KBM-7 (cell line): Measurements from ENCODE around the gene ACADSB.

Experiments
- DNase-seq: peaks from one replicate; pipeline ENCODE4 v3.0.0-alpha.2; 2015
- in situ Hi-C: fragments of 300-500 bp; cut with MboI; formaldehyde crosslinking; loops from 2 replicates; pipeline ENCODE4 v1.14.3; 2020; ENCODE audit warnings: low sequenced_read_pairs, low pct_unique_long_range_greater_than_20kb, mixed read lengths

Gene ACADSB

DNA sequence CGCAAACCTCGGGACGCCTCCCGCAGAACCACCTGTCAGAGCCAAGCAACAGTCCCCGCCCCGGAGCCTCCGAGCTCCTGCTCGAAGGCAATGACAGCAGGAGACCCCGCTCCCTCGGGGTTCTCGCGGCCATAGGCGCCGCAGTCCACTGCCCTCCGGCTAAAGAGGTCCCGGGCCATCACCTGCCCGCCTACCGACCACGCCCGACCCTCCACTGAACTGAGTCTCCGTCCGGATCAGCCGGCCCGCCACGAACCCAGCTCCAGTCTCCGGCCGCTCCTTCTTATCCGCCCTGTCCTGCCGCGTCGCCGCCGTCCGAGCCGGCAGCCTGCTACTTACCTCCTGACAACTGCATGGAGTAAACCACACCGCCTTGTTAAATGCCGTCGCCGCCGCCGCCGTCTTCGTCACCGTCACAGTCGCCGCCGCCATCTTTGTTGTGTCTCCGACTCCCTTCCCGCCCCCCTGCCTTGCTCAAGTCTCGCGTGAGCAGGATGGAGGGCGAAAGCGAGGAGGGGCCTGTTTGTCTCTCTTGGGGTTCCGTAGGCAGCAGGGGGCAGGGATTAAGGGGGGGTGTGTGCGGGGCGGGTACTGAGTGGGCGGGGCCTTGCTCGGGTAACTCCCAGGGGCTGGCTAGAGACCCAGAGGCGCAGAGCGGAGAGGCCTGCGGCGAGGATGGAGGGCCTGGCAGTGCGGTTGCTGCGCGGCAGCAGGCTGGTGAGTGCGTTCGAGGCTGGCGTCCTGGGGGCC, at the start of gene ACADSB, which contains the start of gene IKZF5:
ACADSB (plus strand) TSS at position 652 of the 750 bp plus-strand sequence; CDS start at position 676, 24 bp downstream.
IKZF5 (minus strand) TSS at position 441 of the 750 bp plus-strand sequence. CDS start 10,170 bp downstream, outside the sequence.
- in situ Hi-C loops, result no loop called here
- peak; percentile 95 for DNase-seq

- no peak for DNase-seq
- in situ Hi-C loops, result no loop called here
Observed at GRCh38 chr10:122962405-122962804, 46.4 kb upstream of the ACADSB start.

GRCh38 chr10:122966879-122967278, 41.9 kb upstream of the ACADSB start:
- in situ Hi-C loops, result no loop called here
- DNase-seq, result no peak

- peak; percentile 38 for DNase-seq
- in situ Hi-C loops, result no loop called here
Observed at GRCh38 chr10:122968698-122969097, 40.1 kb upstream of the ACADSB start.

DNA sequence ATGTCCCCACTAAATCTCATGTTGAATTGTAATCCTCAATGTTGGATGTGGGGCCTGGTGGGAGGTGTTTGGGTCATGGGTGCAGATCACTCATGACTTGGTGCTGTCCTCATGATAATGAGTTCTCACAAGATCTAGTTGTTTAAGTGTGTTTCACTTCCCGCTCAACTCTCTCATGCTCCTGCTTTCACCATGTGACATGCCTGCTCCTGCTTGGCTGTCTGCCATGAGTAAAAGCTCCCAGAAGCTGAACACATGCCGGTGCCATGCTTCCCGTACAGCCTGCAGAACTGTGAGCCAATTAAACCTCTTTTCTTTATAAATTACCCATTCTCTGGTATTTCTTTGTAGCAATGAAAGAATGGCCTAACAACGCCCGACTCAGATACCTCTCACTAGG, 34.8 kb upstream of the ACADSB start:
- in situ Hi-C loops, result no loop called here

GRCh38 chr10:122974543-122975064, 34.2 kb upstream of the ACADSB start:
- in situ Hi-C loops, result no loop called here
- no peak for DNase-seq

More for the DNA sequence above, 34.8 kb upstream of the ACADSB start:
- DNase-seq, result no peak

- peak; percentile 92 for DNase-seq
- in situ Hi-C loops, result no loop called here
Observed at GRCh38 chr10:122980209-122981065, 28.4 kb upstream of the ACADSB start, which contains the start of gene PSTK. Gene PSTK, plus strand, starts transcription at chr10:122980401. Its CDS starts 79 bp downstream, at chr10:122980480.

GRCh38 chr10:122981066-122981464, 27.7 kb upstream of the ACADSB start:
- in situ Hi-C loops, result no loop called here
- peak; percentile 60 for DNase-seq

DNA sequence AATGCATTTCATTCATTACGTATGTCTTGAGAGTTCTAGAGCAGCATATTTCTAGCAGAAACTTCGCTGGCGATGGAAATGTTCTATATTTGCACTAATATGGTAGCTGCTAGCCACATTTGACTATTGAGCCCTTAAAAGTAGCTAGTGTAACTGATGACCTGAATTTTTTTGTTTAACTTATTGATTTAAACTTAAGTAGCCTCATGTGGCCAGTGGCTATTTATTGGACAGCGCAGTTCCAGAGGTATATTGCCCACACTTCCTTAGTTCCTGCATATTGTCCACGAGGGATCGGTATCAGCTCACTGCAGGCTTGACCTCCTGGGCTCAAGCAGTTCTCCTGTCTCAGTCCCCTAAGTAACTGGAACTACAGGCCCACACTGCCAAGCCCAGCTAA, 24.9 kb upstream of the ACADSB start:
- DNase-seq, result no peak
- in situ Hi-C loops, result no loop called here

GRCh38 chr10:122984708-122985107, 24.1 kb upstream of the ACADSB start:
- in situ Hi-C loops, result no loop called here
- DNase-seq, result no peak

DNA sequence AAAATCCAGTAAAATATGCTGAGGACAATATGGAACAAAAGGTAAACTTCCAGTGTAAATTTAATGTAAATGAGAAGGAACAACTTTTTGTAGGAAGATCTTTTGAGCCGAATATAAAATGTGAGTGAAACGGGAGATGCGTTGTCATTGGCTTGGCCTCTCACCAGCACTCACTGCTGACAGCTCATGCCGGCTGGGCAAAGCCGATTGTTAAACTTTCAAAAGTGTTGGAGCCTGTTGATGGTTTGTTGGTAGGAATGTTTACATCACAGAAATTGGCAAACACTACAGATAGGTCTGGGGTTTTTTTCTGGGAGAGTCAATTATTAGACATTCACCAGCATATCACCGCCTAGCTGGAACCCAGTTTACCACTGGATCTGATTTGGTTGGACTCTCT, 22.5 kb upstream of the ACADSB start:
- in situ Hi-C loops, result no loop called here
- no peak for DNase-seq

GRCh38 chr10:122988501-122988900, 20.3 kb upstream of the ACADSB start:
- in situ Hi-C loops, result no loop called here
- DNase-seq, result no peak

DNA sequence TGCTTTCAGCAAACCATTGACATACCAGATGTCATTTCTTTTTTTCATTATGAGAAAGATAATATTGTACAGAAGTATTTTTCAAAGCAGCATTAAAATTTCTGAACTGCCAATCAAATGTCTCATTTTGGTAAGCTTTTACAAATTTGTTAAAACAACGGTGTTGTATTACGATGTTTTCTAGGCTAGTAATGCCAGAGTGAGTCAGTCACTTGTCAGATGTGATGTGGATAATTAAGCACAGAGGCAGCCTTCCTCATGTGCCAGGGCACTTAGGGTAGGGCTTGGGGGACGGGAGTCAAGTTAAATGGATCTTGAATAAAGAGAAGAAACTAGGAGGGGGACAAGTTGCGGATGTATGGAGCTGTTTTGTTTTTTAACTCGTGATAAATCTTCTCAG, 18.5 kb upstream of the ACADSB start:
- in situ Hi-C loops, result no loop called here
- no peak for DNase-seq

DNA sequence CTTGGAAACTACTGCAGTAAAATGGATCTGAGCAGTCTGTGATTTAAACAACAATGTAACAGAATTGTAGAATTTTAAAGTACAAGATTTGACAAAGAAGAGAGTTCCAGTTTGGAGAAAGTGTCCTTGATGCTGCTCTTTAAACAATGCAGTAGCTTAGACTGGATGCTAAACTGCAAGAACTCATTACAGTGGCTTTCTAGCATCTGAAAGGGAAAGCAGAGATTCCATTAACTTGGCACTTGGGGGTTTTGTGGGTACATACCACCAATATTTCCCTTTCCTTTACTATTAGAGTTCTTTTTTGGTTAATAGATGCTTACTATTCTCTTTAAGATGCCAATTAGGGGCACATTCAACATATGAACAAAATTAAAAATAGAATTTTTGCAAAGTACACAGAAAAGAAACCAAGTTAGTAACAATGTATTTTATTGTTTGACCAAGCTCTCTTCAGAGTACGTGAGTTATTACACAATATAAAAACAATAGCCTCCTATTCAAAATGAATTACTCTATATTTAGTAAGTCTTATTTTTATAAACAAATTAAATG, 16.7 kb upstream of the ACADSB start:
- in situ Hi-C loops, result no loop called here

GRCh38 chr10:122993797-122994336, 14.9 kb upstream of the ACADSB start:
- no peak for DNase-seq
- in situ Hi-C loops, result no loop called here

More for the DNA sequence above, 16.7 kb upstream of the ACADSB start:
- no peak for DNase-seq

GRCh38 chr10:122995936-122996335, 12.9 kb upstream of the ACADSB start:
- DNase-seq, result no peak
- in situ Hi-C loops, result no loop called here

- in situ Hi-C loops, result no loop called here
- no peak for DNase-seq
Observed at GRCh38 chr10:122997864-122998263, 10.9 kb upstream of the ACADSB start.

- DNase-seq, result no peak
- in situ Hi-C loops, result no loop called here
Observed at GRCh38 chr10:122998360-122998917, 10.4 kb upstream of the ACADSB start.

DNA sequence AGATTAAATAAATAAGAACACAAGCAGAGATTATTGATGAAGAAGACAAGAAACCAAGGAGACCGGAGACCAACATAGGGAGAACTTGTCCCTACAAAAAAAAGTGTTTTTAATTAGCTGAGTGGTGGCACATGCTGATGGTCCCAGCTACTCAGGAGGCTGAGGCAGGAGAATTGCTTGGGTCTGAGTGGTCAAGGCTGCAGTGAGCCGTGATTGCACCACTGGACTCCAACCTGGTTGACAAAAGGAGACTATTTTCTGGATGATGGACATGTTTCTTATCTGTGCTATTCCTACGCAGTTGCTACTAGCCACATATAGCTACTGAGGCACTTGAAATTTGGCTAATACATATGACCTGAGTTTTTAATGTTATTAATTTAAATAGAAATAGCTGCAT, 9.9 kb upstream of the ACADSB start:
- no peak for DNase-seq
- in situ Hi-C loops, result no loop called here
